ENCODE data around the gene SDK1.

SDK1 gene

GRCh38 chr7:3648276-3648675, 347.2 kb downstream of the SDK1 start (continued):
- TF ChIP-seq ZBTB10 (tag by site-specific recombination; IDR thresholded peaks at IDR 0.05) = no peak
- no peak for TF ChIP-seq ZNF449 (tag by site-specific recombination; IDR thresholded peaks at IDR 0.05)
- TF ChIP-seq ZNF280C (tag by site-specific recombination; IDR thresholded peaks at IDR 0.05) = no peak
- no peak for TF ChIP-seq ZNF654 (tag by site-specific recombination; IDR thresholded peaks at IDR 0.05; ENCODE audit: low read depth)
- TF ChIP-seq ZNF623 (tag by site-specific recombination; IDR thresholded peaks at IDR 0.05) = no peak
- TF ChIP-seq YY1 (tag by site-specific recombination; IDR thresholded peaks at IDR 0.05) = no peak
- no peak for TF ChIP-seq ZNF133 (tag by site-specific recombination; IDR thresholded peaks at IDR 0.05)
- no peak for TF ChIP-seq ZNF341 (tag by site-specific recombination; IDR thresholded peaks at IDR 0.05; ENCODE audit: low read depth)
- TF ChIP-seq ZNF202 (tag by site-specific recombination; IDR thresholded peaks at IDR 0.05; ENCODE audit: borderline replicate concordance) = no peak
- no peak for TF ChIP-seq ZNF362 (tag by site-specific recombination; IDR thresholded peaks at IDR 0.05)
- TF ChIP-seq ZNF610 (tag by site-specific recombination; IDR thresholded peaks at IDR 0.05; ENCODE audit: borderline replicate concordance) = no peak

- Histone ChIP-seq H3K27ac (ENCODE audit: extremely low read depth, low read depth, low read length) (no peak overlapping the region), H3K36me3 (ENCODE audit: control insufficient read depth in 2 of 2, insufficient read depth in 1 of 2, low read length in 2 of 2) (no peaks in the 10 kb centered on the region; a peak in 1 of 3 replicates), H3K9me3 (ENCODE audit: control insufficient read depth, insufficient read depth, low read depth, low read length) (no peaks in the 10 kb centered on the region), H3K4me3 (ENCODE audit: low read depth, low read length) (no peak overlapping the region), H3K4me1 (ENCODE audit: control insufficient read depth, insufficient read depth, low read length) (no peaks in the 10 kb centered on the region)
- TF ChIP-seq ZNF558 (tag by site-specific recombination; IDR thresholded peaks at IDR 0.05) (no peak), SCRT1 (tag by site-specific recombination; IDR thresholded peaks at IDR 0.05; ENCODE audit: borderline replicate concordance) (no peak), ZNF18 (tag by site-specific recombination; IDR thresholded peaks at IDR 0.05) (no peak), ZNF366 (tag by site-specific recombination; conservative IDR thresholded peaks at IDR 0.05) (no peak), ZNF629 (tag by site-specific recombination; IDR thresholded peaks at IDR 0.05) (no peak), WT1 (tag by site-specific recombination; IDR thresholded peaks at IDR 0.05) (no peak), ZNF544 (tag by site-specific recombination; IDR thresholded peaks at IDR 0.05) (no peak), SP3 (tag by site-specific recombination; IDR thresholded peaks at IDR 0.05) (no peak), ZNF175 (tag by site-specific recombination; IDR thresholded peaks at IDR 0.05) (no peak), ZNF585B (tag by site-specific recombination; IDR thresholded peaks at IDR 0.05) (no peak), ZNF2 (tag by site-specific recombination; IDR thresholded peaks at IDR 0.05) (no peak), ZNF211 (tag by site-specific recombination; IDR thresholded peaks at IDR 0.05; ENCODE audit: low read depth) (no peak), ZNF529 (tag by site-specific recombination; IDR thresholded peaks at IDR 0.05; ENCODE audit: insufficient replicate concordance) (no peak), KLF10 (tag by site-specific recombination; IDR thresholded peaks at IDR 0.05) (no peak), ZNF155 (tag by site-specific recombination; IDR thresholded peaks at IDR 0.05) (no peak), OVOL3 (tag by site-specific recombination; IDR thresholded peaks at IDR 0.05) (no peak), ATF2 (tag by site-specific recombination; IDR thresholded peaks at IDR 0.05; ENCODE audit: low read depth) (no peak)
- CTCF ChIA-PET = no interaction called here
- POLR2A ChIA-PET = no interaction called here
These were observed 348.2 kb downstream of the SDK1 start for GRCh38 chr7:3649250-3649649.

Data from HEK293 (cell line).